Stimulated activated CD4-positive, alpha-beta T cell treated with anti-CD3 and anti-CD28 coated beads, TNF-alpha, amount 100 ng/mL, for 48 hours (primary cell): ENCODE measurements around the gene SLC24A4.
"Not testable (repeated sequence)": the region's sequence is repeated elsewhere in the genome, so short reads cannot be mapped to it uniquely, and the experiment has no call there.

Experiments
- DNase-seq, 3 donors: peaks; one replicate each; pipeline ENCODE4 v3.0.0-alpha.2; 2020; ENCODE audit warnings: low read depth in 3 of 3

Gene SLC24A4

DNA sequence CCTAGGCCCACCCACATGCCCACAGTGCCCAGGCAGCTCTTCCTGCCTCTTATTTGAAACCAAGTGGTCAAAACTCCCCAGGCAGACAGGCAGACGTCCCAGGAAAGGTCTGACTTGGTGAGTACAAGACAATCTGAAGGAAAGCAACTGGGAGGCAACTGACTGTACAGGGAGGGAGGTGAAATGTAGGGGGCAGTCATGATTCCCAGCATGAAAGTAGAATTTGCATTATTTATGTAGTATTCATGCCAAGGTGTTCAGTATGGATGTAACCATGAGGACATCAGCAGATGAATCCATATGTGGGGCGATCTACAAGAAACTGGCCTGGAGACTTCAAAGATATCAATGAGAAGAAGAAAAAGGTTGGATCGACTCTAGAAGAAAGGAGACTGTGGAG lies 46.1 kb downstream of the SLC24A4 start:
- DNase-seq = no peak

DNA sequence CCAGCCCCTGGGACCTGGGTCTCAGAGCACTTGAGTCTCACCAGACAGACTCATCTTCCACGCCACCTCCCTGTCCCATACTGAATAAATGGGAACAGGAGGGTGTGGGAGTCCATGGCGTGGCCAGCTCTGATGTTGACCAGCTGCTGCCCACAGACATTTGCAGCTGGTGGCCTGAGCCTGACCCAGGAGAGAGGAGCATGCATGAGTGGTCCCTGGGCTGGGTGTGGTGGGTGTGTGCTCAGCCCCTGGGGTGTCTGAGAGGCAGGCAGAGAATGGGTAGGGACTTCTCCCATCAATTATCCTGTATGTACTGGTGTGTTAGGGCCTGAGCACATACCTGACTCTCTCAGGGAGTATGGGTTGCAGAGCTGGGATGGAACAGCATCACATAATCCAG lies 49.3 kb downstream of the SLC24A4 start:
- DNase-seq = no peak

DNA sequence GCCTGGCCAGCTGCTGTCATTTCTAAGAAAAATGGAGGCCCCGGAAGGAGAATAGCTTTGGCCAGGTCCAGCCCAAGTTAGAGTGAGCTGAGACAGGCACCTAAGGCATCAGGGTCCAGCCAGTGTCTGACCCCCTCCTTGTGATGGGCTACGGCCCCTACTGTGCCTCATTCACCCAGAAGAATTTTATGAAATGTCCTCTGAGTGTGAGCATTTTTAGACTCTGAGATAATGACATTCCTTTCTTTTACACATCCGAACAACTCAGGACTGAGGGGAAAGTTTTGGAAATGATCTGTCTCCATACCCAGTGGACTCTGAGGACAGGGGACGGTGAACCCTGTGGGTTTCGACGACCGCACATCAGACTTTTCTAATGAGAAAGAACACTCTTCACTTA lies 50.4 kb downstream of the SLC24A4 start:
- DNase-seq = no peak

DNA sequence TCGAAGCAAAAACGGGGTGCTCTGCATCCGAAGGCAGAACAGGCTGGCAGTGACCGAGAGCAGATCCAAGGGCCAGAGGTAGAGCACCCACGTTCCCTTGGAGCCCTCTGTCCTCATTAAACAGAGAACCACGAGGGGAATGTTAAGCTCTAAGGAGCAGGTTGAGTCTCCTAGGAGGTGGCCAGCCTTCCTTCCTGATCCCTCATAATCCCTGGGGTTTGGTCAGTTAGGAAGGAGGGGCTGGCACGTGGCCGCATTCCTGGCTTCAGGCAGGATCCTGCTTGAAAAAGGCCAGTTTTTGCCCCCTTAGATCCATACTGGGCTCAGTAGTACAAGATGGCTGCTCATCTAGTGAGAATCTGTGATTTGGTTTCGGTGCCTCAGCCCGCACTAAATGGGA lies 57.2 kb downstream of the SLC24A4 start:
- no peak for DNase-seq

DNA sequence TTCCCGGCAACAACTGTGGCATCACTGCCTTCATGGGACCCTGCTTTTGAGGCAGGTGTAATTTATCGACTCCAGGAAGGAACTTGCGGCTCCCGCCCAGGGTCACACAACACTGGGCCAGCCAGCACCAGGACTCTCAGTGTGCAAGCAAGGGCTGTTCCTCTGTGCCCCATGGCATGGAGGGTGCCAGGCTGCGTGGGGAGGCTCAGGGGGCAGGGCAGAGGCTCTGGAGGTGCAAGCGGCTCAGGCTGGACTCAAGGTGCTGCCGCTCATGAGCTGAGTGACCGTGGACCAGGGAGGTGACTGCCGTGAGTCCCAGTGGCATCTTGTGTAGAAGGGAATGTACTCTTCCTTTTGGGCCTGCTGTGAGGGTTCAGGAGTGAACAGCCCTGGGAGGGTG lies 57.6 kb downstream of the SLC24A4 start:
- no peak for DNase-seq

DNA sequence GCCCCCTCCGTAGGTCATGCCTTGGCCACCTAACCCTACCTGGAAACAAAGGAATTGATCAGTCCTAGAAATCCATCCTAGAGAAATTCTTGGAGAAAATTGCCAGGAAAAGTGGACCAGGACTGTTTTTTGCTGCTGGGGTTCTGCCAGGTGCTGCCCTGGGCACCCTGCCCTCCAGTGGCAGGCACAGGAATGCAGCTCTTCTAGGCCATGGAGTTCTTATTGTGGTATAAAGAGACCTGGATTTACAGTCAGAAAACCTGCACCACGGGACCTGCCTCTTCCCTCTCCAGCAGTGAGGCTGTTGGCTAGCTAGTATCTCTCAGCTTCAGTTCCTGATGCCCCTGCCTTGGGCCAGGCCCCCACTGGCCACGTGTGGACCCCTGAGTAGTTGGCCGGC lies 59.7 kb downstream of the SLC24A4 start:
- no peak for DNase-seq

DNA sequence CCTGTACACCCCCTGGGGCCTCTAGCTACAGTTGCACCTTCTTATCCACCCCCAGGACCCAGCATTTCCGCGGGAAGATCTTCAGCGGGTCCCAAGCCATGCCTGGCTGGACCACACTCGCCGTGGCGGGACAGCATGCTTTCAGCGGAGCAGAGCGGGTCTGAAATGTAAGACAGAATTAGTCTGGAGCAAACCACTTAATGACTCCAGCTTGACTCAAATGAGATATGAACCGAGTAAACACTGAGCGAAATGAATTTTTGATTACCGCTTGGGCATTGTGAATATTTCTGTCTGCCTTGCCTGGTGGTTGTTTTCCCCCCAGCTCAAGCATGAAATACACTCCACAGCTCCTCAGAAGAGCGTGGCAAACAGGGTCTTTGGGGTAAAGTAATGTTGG lies 60.8 kb downstream of the SLC24A4 start:
- no peak for DNase-seq

DNA sequence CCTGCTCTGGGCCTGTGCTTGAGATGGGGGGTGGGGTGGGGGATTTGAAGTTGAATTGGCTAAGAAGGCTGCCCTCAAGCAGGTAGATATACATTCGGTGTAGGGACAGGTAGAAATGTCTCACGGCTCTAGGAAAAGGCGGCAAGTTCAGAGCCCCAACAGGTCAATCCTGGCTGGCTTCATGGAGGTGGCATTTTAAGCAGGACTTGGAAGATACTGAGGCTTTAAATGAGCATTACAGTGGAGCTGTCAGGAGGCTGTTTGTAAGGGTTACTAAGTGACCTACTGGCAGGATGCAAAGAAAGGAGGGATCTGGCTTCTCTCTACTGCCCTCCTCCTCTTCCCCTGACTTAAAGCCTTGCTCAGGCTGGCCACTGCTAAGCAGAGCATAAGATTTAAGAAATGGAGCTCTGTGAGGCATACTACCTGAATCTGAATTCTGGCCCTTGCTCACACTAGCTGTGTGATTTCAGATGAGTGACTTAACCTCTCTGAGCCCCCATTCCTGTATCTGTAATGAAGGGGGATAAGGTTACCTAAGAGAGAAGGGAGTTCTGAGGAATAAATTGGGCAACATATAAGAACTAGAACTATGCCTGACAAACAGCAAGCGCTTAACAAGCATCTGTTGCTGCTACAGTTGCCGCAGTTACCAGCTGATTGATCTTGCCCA lies 61.6 kb downstream of the SLC24A4 start:
- no peak for DNase-seq

DNA sequence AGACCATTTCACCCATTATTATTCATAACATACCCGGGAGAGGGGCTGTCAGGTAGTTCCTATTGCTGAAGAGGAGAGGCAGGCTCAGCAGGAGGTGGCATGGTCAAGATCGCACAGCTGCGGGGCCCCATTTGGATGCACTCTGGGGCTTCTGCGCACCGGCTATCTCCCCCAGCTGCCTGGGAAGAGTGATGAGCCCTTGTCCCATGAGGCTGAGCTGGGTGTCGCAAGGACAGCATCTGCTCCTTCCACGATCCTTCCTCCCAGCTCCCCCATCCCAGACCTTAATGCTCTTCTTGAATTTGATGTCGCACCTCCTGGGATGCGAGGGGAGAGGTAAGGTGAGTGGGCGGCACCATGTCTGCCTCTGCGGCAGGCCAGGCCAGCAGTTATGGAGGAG lies 62.6 kb downstream of the SLC24A4 start:
- no peak for DNase-seq

DNA sequence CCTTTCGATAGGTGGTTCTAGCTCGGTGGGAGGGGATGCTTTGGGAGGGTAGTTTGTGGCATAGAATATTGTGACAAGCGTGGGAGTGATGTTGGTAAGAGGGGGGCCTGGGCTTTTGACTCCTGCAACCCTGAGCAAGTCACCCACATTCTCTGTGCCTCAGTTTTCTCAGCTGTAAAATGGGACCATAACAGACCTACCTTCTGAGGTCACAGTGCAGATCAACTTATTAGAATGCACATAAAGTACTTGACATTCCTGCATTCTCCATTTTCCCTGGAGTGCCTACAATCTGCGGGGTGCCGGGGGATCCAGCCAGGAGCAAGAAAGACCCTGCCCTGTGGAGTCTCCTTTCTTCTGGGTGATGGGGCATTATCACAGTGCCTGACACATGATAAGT lies 63.2 kb downstream of the SLC24A4 start:
- no peak for DNase-seq

DNA sequence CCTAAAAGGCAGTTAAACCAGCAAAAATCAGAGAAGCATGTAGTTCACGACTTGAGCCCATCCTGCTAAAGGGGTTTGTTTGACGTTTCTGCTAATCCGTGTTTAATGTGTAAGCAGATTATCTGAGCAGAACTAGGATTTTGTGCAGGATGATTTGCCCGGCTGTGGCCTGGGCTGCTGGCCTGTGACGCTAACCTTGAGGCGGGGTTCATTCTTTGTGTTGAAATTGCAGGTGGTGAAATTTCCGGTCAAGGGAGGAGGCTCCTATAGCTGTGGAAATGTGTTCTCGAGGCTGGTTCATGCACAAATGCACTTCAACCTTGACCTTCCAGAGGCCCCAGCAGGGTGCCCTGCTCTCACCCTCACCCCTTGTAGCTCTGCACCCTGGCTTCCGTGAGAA lies 63.7 kb downstream of the SLC24A4 start:
- no peak for DNase-seq

DNA sequence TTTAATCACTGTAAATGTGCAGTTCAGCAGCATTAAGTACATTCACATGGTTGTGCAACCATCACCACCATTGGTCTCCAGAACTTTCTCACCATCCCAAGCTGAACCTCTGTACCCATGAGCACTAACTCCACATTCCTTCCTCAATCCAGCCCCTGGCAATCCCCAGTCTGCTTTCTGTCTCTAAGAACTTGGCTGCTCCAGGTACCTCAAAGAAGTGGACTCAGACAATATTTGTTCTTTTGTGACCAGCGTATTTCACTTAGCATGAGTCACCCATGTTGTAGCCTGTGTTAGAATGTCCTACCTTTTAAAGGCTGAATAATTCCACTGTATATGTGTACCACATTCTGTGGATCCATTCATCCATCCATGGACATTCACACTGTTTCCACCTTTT lies 64.6 kb downstream of the SLC24A4 start:
- no peak for DNase-seq

DNA sequence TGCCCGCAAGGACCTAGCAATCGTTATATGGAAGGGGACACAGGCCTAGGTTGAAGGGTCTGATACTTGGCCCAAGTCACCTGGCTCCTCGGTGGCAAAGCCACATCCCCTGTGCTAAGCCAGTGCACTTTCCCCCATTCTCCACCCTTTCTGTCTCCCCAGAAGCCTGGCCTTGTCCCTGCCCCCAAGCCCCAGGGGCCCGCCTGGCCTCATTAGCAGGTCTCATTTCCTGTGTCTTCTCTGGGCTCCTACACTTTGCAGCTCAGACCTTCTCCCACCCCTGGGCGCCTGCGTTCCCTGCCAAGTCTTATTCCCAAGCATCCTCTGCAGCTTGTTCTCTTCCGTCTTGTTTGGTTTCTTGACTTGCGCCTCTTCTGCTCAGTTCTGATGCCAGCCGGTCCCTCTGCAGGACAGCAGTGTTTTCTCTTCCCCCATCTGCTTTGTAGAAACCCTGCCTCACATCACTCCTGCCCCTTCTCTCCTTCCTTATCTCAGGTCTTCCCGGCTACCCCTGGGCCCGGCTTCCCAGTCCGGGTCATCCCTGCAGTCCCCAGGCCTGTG lies 66.7 kb downstream of the SLC24A4 start:
- DNase-seq = no peak

DNA sequence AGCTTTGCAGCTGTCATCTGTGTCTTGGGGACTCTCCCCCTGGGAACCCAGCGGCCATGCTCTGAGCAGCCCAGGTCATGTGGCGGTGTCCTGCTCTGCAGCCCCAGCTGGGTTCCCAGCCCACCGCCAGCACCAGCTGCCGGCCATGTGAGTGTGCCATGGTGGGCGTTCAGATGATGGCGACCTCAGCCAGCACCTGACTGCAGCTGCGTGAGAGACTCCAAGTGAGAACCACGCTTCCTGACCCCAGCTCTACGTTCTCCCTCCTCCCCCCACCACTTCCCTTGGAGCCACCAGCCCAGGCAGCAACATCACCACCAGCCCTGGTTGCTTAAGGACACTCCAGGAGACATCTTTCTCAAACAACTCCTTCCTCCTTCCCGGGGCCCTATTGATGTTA lies 68.8 kb downstream of the SLC24A4 start:
- DNase-seq = no peak

DNA sequence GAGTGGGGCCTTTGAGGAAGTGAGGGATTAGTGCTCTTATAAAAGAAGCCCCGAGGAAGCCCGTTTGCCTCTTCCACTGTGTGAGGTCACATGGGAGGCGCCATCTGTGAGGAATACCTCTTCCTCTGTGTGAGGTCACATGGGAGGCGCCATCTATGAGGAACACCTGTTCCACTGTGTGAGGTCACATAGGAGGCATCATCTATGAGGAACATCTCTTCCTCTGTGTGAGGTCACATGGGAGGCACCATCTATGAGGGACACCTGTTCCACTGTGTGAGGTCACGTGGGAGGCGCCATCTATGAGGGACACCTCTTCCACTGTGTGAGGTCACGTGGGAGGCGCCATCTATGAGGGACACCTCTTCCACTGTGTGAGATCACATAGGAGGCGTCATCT lies 69.7 kb downstream of the SLC24A4 start:
- no peak for DNase-seq

DNA sequence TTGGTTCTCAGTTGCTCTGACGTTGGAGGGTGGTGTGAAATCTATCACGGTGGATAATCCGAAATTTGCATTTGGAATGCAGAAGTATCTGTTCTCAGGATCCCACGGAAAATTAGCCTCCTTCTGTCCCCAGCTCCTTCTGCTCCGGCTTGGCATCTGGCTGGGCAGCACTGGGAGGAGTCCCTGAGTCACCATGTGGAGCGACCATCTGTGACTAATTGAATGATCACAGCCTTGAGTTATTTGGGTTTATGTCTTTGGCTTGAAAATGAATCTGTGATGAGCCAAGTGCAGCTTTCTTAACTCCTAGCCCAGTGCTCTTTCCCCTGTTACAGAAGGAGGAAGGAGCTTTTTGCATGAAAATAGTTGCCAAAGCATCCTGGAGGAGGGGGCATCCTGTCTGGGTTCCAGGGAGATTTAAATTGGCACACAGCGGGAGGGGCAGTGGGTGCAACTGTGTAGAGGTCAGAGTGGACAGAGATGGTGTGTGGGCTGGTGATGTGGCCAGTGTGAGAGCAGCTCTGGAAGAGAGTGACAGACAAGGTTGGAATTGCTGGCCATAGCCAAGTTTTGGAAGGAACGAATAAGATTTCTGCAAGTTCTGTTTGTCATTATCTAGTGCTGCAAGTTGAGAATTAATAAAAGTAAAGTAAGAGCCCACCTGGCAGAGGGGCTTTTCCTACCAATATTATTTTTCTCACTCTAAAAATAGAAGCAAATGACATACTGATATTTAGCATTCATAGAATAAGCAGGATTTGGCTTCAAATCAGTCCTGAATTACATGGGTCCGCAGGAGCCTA lies 74.4 kb downstream of the SLC24A4 start:
- no peak for DNase-seq

DNA sequence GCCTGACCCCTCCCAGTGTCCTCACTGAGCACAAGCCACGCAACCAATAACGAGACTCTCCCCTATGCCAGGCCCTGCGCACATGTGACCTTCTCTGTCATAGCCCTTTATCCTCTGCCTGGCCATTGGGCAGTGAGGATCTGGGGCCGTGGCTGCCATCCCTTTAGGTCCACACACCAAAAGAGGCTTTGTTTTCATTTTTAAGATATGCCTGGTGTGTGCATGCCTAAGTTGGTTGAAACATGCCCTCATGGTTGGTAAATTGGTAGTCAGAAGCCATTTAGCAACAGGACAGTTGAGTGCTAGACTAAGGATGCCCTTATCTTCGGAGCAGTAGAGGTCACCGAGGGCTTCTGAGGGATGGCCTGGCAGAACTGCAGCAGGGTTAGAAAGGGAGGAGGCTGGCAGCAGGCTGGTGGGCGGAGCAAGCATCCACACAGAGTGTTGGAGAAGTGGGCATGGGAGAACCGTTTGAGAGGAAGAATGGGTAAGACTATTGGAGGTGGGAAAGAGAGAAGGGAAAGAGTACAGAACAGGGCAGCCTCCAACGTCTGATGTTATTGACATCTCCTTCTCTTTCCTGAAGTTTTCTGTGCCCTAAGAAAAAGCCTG lies 75.1 kb downstream of the SLC24A4 start:
- no peak for DNase-seq

DNA sequence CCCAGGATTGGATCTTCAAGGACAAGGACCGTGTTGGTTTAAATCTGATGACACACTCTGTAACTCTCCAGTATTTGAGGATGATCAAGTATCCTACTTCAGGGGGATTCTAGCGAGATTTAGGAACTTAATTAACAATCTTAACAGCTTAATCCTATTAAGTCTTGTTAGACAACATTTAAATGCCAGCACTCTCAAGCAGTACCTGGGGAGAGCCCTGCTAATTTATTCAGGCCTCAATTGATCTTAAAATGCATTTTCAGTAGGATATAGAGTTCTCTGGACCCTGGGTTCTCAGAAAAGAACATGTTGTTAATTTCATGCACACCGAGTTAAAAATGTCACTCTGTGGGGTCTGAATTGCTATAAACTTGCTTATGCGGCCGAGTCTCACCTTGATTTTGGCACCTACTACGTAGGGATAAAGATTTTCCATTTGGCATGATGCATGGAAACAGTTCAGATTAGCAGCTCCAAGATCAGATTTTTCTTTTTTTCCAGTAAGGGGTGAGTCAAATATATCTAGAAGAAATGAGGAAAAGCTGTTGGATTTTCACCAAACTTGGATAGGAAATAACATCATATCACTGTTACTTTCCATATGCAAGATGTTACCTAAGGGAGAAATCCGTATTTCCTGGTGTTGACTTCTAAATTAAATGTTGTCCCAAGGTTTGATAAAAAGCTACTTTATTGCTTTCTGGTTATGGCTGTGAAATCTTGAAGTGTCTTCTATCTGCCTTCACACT lies 76.1 kb downstream of the SLC24A4 start:
- DNase-seq = no peak

DNA sequence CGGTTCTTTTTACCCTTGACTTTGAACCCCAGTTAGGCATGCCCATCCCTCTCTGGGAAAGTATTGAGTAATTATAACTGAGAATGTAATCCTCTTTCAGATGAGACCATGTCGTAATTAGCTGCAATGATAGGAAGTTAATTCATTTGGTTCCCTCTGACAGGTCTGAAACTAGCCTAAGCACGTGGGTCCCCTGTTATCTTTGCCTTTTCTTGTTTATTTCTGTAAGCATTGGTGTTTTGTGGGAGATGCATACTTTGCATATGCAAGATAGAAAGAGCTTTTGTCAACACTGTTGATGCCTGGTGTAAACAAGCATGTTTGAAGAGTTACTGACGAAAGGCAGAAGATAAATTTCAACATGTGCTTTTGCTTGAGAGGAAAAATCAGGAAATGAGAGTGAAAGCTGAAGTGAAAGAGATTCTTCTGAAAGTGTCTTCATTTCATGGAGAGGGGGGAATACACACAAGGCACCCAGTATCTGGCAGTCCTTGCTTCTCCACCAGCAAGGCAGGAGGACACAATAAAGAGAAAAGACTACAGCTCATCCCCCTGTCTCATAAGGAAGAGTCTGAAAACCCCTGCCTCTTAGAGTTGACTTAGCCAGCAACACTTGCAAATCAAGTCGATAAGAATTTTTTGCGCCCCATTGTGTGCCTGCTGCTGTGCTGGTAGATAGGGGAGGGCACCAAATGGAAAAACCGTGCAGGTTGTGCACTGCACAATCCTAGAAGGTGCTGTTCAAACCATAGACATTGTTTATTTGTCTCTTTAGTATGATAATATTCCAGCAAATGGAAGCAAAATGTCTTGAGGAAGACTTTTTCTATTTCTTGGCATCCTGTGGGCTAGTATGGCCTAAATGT lies 77.8 kb downstream of the SLC24A4 start:
- DNase-seq = no peak

DNA sequence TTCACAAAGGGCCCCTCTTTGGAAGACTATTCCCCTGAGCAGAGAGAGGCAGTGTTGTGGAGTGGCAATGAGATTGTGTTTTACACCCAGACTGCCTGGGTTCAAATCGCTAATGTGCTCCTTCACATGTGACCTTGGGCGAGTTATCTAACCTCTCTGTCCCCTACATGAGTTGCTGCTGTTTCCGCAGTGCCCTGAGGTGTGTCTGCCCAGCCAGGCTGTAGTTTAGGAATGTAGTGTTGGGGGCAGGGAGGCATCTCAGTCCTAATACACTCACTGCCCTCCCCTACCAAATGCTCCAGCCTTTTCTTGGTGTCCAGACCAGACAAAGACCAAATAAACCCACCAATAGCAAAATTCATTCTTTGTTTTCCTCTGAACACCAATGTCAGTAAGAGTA lies 78.6 kb downstream of the SLC24A4 start:
- no peak for DNase-seq

DNA sequence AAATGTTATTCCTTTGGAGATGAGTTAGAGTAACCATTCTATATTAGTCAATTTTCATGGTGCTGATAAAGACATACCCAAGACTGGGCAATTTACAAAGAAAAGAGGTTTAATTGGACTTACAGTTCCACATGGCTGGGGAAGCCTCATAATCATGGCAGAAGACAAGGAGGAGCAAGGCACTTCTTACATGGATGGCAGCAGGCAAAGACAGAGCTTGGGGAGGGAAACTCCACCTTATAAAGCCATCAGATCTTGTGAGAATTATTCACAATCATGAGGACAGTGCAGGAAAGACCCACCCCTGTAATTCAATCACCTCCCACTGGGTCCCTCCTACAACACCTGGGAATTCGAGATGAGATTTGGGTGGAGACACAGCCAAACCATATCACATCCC lies 79.5 kb downstream of the SLC24A4 start:
- not testable (repeated sequence) for DNase-seq
